Nephron (organoid): Measurements from ENCODE around the gene DOCK1.
"Not testable (repeated sequence)": the region's sequence is repeated elsewhere in the genome, so short reads cannot be mapped to it uniquely, and the experiment has no call there.

Experiments
- H3K27ac Mint-ChIP-seq, 3 experiments: 2 replicates each; pipeline ENCODE4 v1.8.0; 2020; ENCODE audit warnings: mixed read lengths in 3 of 3, mild to moderate bottlenecking in 2 of 3, moderate library complexity in 1 of 3
- H3K27me3 Mint-ChIP-seq: 2 replicates; pipeline ENCODE4 v1.8.0; 2021; ENCODE audit warnings: low read depth, mild to moderate bottlenecking, moderate library complexity, mixed read lengths
- H3K36me3 Mint-ChIP-seq: 2 replicates; pipeline ENCODE4 v1.8.0; 2020; ENCODE audit warnings: low read depth, mixed read lengths
- H3K4me1 Mint-ChIP-seq: 2 replicates; pipeline ENCODE4 v1.8.0; 2020; ENCODE audit warnings: mixed read lengths
- H3K4me3 Mint-ChIP-seq, 3 experiments: 2 replicates each; pipeline ENCODE4 v1.8.0; 2020; ENCODE audit warnings: mild to moderate bottlenecking in 3 of 3, mixed read lengths in 3 of 3, moderate library complexity in 2 of 3
- H3K9me3 Mint-ChIP-seq: 2 replicates; pipeline ENCODE4 v1.8.0; 2020; ENCODE audit warnings: mixed read lengths
- CTCF ChIP-seq, 3 experiments: fragments of 200-600 bp; sonication (generic); IDR thresholded peaks; one replicate each; pipeline ENCODE4 v1.5.0; 2021; ENCODE audit warnings: antibody characterized with exemption in 3 of 3; ENCODE audit not compliant: unreplicated experiment in 3 of 3

The DOCK1 gene

GRCh38 chr10:126872768-126873167 is 32.5 kb upstream of the DOCK1 start:
- Mint-ChIP-seq H3K36me3 (no peaks in the 10 kb centered on the region), H3K27me3 (peaks cover 13% of the 10 kb centered on the region), H3K27ac (no peak overlapping the region), H3K9me3 (no peaks in the 10 kb centered on the region), H3K4me3 (no peak overlapping the region), H3K4me1 (no peaks in the 10 kb centered on the region)
- TF ChIP-seq CTCF (IDR thresholded peaks at IDR 0.05; ENCODE audit: unreplicated experiment in 3 of 3) = no peak

GRCh38 chr10:126876456-126876855 is 28.8 kb upstream of the DOCK1 start:
- peaks cover 1% of the 10 kb centered on the region for H3K9me3 Mint-ChIP-seq
- no peaks in the 10 kb centered on the region for H3K36me3 Mint-ChIP-seq
- TF ChIP-seq CTCF (IDR thresholded peaks at IDR 0.05; ENCODE audit: unreplicated experiment in 3 of 3) = no peak
- no peak overlapping the region for H3K4me3 Mint-ChIP-seq
- H3K27ac Mint-ChIP-seq = no peak overlapping the region
- no peaks in the 10 kb centered on the region for H3K4me1 Mint-ChIP-seq
- H3K27me3 Mint-ChIP-seq = peaks cover 10% of the 10 kb centered on the region

- H3K4me1 Mint-ChIP-seq = peaks cover 3% of the 10 kb centered on the region
- H3K27ac Mint-ChIP-seq = no peak overlapping the region
Observed at GRCh38 chr10:126877390-126877789, 27.8 kb upstream of the DOCK1 start.

GRCh38 chr10:126878594-126878993 is 26.6 kb upstream of the DOCK1 start:
- Mint-ChIP-seq H3K27me3 (peaks cover 6% of the 10 kb centered on the region), H3K4me3 (no peak overlapping the region), H3K9me3 (peaks cover 6% of the 10 kb centered on the region), H3K4me1 (peaks cover 3% of the 10 kb centered on the region), H3K36me3 (no peaks in the 10 kb centered on the region), H3K27ac (no peak overlapping the region)
- no peak for TF ChIP-seq CTCF (IDR thresholded peaks at IDR 0.05; ENCODE audit: unreplicated experiment in 3 of 3)

More at GRCh38 chr10:126877390-126877789, 27.8 kb upstream of the DOCK1 start:
- Mint-ChIP-seq H3K9me3 (peaks cover 6% of the 10 kb centered on the region), H3K4me3 (no peak overlapping the region), H3K27me3 (peaks cover 10% of the 10 kb centered on the region), H3K36me3 (no peaks in the 10 kb centered on the region)
- TF ChIP-seq CTCF (IDR thresholded peaks at IDR 0.05; ENCODE audit: unreplicated experiment in 3 of 3) = no peak

- H3K4me1 Mint-ChIP-seq = peaks cover 3% of the 10 kb centered on the region
- H3K9me3 Mint-ChIP-seq = peaks cover 6% of the 10 kb centered on the region
- peaks cover 6% of the 10 kb centered on the region for H3K27me3 Mint-ChIP-seq
- H3K27ac Mint-ChIP-seq = no peak overlapping the region
- no peak for TF ChIP-seq CTCF (IDR thresholded peaks at IDR 0.05; ENCODE audit: unreplicated experiment in 3 of 3)
- no peaks in the 10 kb centered on the region for H3K36me3 Mint-ChIP-seq
- H3K4me3 Mint-ChIP-seq = no peak overlapping the region
Observed at GRCh38 chr10:126880926-126881325, 24.3 kb upstream of the DOCK1 start.

GRCh38 chr10:126882055-126882454 is 23.2 kb upstream of the DOCK1 start:
- H3K9me3 Mint-ChIP-seq, H3K4me1 Mint-ChIP-seq, H3K27me3 Mint-ChIP-seq, H3K27ac Mint-ChIP-seq, H3K36me3 Mint-ChIP-seq: not testable (repeated sequence)
- peak overlapping the region; percentile 72 to 81 (median 77) for H3K4me3 Mint-ChIP-seq

GRCh38 chr10:126888436-126888835 is 16.8 kb upstream of the DOCK1 start:
- H3K27me3 Mint-ChIP-seq, H3K9me3 Mint-ChIP-seq, H3K4me3 Mint-ChIP-seq, H3K27ac Mint-ChIP-seq, H3K36me3 Mint-ChIP-seq, H3K4me1 Mint-ChIP-seq: not testable (repeated sequence)
